ENCODE measurements around the gene INPPL1.
"Not testable (repeated sequence)": the region's sequence is repeated elsewhere in the genome, so short reads cannot be mapped to it uniquely, and the experiment has no call there.

INPPL1 gene

GRCh38 chr11:72244361-72245262 lies 20.0 kb downstream of the INPPL1 start:
- DNase-seq (ENCODE audit: low read depth), result no peak

GRCh38 chr11:72245263-72245816 lies 20.8 kb downstream of the INPPL1 start:
- DNase-seq (ENCODE audit: low read depth), result no peak

GRCh38 chr11:72247584-72247983 lies 23.0 kb downstream of the INPPL1 start:
- no peak for DNase-seq (ENCODE audit: low read depth)

GRCh38 chr11:72249961-72250360 lies 25.4 kb downstream of the INPPL1 start:
- no peak for DNase-seq (ENCODE audit: low read depth)

GRCh38 chr11:72250661-72251464 lies 26.3 kb downstream of the INPPL1 start:
- DNase-seq (ENCODE audit: low read depth), result no peak

GRCh38 chr11:72251614-72252013 lies 27.0 kb downstream of the INPPL1 start:
- no peak for DNase-seq (ENCODE audit: low read depth)

GRCh38 chr11:72253392-72253791 lies 28.8 kb downstream of the INPPL1 start:
- no peak for DNase-seq (ENCODE audit: low read depth)

GRCh38 chr11:72254299-72254993 lies 29.9 kb downstream of the INPPL1 start:
- no peak for DNase-seq (ENCODE audit: low read depth)

GRCh38 chr11:72257570-72257969 lies 33.0 kb downstream of the INPPL1 start:
- DNase-seq (ENCODE audit: low read depth), result no peak

- no peak for DNase-seq (ENCODE audit: low read depth)
These were observed 34.9 kb downstream of the INPPL1 start for GRCh38 chr11:72259490-72259889.

- no peak for DNase-seq (ENCODE audit: low read depth)
These were observed 36.0 kb downstream of the INPPL1 start for GRCh38 chr11:72260574-72260973.

GRCh38 chr11:72263361-72263760 lies 38.8 kb downstream of the INPPL1 start:
- no peak for DNase-seq (ENCODE audit: low read depth)

GRCh38 chr11:72265951-72266350 lies 41.4 kb downstream of the INPPL1 start:
- no peak for DNase-seq (ENCODE audit: low read depth)

GRCh38 chr11:72266960-72267359 lies 42.4 kb downstream of the INPPL1 start:
- not testable (repeated sequence) for DNase-seq (ENCODE audit: low read depth)

GRCh38 chr11:72267956-72268617 lies 43.5 kb downstream of the INPPL1 start:
- DNase-seq (ENCODE audit: low read depth), result no peak

GRCh38 chr11:72271980-72272379 lies 47.4 kb downstream of the INPPL1 start:
- no peak for DNase-seq (ENCODE audit: low read depth)

- DNase-seq (ENCODE audit: low read depth), result no peak
These were observed 49.9 kb downstream of the INPPL1 start for GRCh38 chr11:72274435-72274834.

- no peak for DNase-seq (ENCODE audit: low read depth)
These were observed 54.3 kb downstream of the INPPL1 start for GRCh38 chr11:72278905-72279304.

- DNase-seq (ENCODE audit: low read depth), result no peak
These were observed 55.5 kb downstream of the INPPL1 start for GRCh38 chr11:72280037-72280436.

- no peak for DNase-seq (ENCODE audit: low read depth)
These were observed 56.3 kb downstream of the INPPL1 start for GRCh38 chr11:72280726-72281315.

GRCh38 chr11:72283947-72284346 lies 59.4 kb downstream of the INPPL1 start:
- DNase-seq (ENCODE audit: low read depth), result no peak
